HEK293 (cell line): ENCODE data around the gene ZNF112.

Experiments
- CTCF ChIP-seq: fragments of 450-650 bp; formaldehyde crosslinking; IDR thresholded peaks from 2 replicates; pipeline ENCODE4 v1.5.1; 2016; ENCODE audit warnings: missing biosample characterization, missing genetic modification characterization
- ELK4 ChIP-seq: IDR thresholded peaks from 2 replicates; pipeline ENCODE4 v1.6.1; 2011; ENCODE audit warnings: mild to moderate bottlenecking, low read depth, low read length, borderline replicate concordance
- PRDM1 ChIP-seq: fragments of 450-650 bp; formaldehyde crosslinking; IDR thresholded peaks from 2 replicates; pipeline ENCODE4; 2016; ENCODE audit warnings: missing biosample characterization, missing genetic modification characterization
- TCF7L2 ChIP-seq: IDR thresholded peaks from 2 replicates; pipeline ENCODE4 v1.6.1; 2011; ENCODE audit warnings: low read depth, mild to moderate bottlenecking, inconsistent platforms, low read length, moderate library complexity, borderline replicate concordance
- ZBTB21 ChIP-seq: fragments of 450-650 bp; formaldehyde crosslinking; IDR thresholded peaks from 2 replicates; pipeline ENCODE4 v1.5.1; 2017; ENCODE audit warnings: missing biosample characterization, missing genetic modification characterization
- ZBTB49 ChIP-seq: fragments of 450-650 bp; formaldehyde crosslinking; IDR thresholded peaks from 2 replicates; pipeline ENCODE4 v1.5.1; 2016; ENCODE audit warnings: missing biosample characterization, missing genetic modification characterization, low read depth
- ZSCAN5A ChIP-seq: fragments of 450-650 bp; formaldehyde crosslinking; IDR thresholded peaks from 2 replicates; pipeline ENCODE4 v1.5.1; 2016; ENCODE audit warnings: missing biosample characterization, missing genetic modification characterization

- TF ChIP-seq CTCF (tag by site-specific recombination) (no peak), ZBTB21 (tag by site-specific recombination) (no peak), ELK4 (no peak), TCF7L2 (no peak), ZBTB49 (tag by site-specific recombination) (no peak), PRDM1 (tag by site-specific recombination) (no peak), ZSCAN5A (tag by site-specific recombination) (no peak)
These were observed 75.6 kb downstream of the ZNF112 start for GRCh38 chr19:44280916-44281315.
